H1 (cell line): Measurements from ENCODE around the gene PLD5. TPM values are rescaled to one million over a fixed set of nuclear protein-coding genes. Genes with fewer than 3 reads are reported as not detected.

Source experiments
- CEBPB ChIP-seq: IDR thresholded peaks from 2 replicates; pipeline ENCODE4 v1.6.1; 2012; ENCODE audit warnings: low read depth, low read length
- CHD1 ChIP-seq: IDR thresholded peaks from 2 replicates; pipeline ENCODE4 v1.6.1; 2012; ENCODE audit warnings: low read depth, low read length, improper control_type of control experiment
- E2F6 ChIP-seq: IDR thresholded peaks from 2 replicates; pipeline ENCODE4 v1.6.1; 2012; ENCODE audit warnings: inconsistent platforms
- HDAC2 ChIP-seq, 2 experiments: fragments of 300-600 bp in 1 of 2; sonication (generic) in 1 of 2; IDR thresholded peaks; 2 replicates each; pipeline ENCODE4 v1.6.1; 2011 to 2012; ENCODE audit warnings: low read depth in 2 of 2, low read length in 2 of 2, mild to moderate bottlenecking in 2 of 2, moderate library complexity in 2 of 2, borderline replicate concordance in 1 of 2, inconsistent platforms in 1 of 2
- POU5F1 ChIP-seq: IDR thresholded peaks from 2 replicates; pipeline ENCODE4 v1.6.1; 2011; ENCODE audit warnings: low read depth, mild to moderate bottlenecking, low read length, moderate library complexity
- TAF7 ChIP-seq: optimal IDR thresholded peaks from 2 replicates; pipeline ENCODE3; 2011; ENCODE audit warnings: low read depth, mild to moderate bottlenecking, inconsistent platforms, low read length, moderate library complexity, borderline replicate concordance
- polyA plus RNA-seq, 7 experiments: library from polyadenylated mRNA; depleted of rRNA in 3 of 7; stranded (reverse) in 5 of 7; unstranded in 2 of 7; fragments of >200 nt in 5 of 7; fragments of 200-250 nt in 2 of 7; gene quantifications; 1 replicate in 5 of 7; 2 replicates in 1 of 7; 4 replicates in 1 of 7; pipeline versions ENCODE4 v1.2.1 to v1.2.3, GENCODE V29; 2011 to 2013; ENCODE audit warnings: missing spikeins in 2 of 7, mixed read lengths in 2 of 7
- total RNA-seq: library from RNA; stranded (reverse); fragmentation: NEBNext Ultra II Directional; extraction: Animal tissue kit (Norgen Biotek cat#: 25700); gene quantifications from 2 replicates; pipeline ENCODE4 v1.2.1, GENCODE V29; 2021
- TF ChIP-seq, protein P1 (sequence below): fragments of 300-600 bp; sonication (generic); IDR thresholded peaks from 2 replicates; pipeline ENCODE4 v1.7.1; 2012; ENCODE audit warnings: low read length, moderate library complexity, mild to moderate bottlenecking, inconsistent platforms; ENCODE audit not compliant: insufficient replicate concordance
- TF ChIP-seq, protein P2 (sequence below), 3 experiments: IDR thresholded peaks; 1 replicate in 2 of 3; 2 replicates in 1 of 3; pipeline versions ENCODE4 v1.5.1 to v1.6.1; 2011; ENCODE audit warnings: low read length in 3 of 3, mild to moderate bottlenecking in 3 of 3, inconsistent platforms in 2 of 3, low read depth in 1 of 3, moderate library complexity in 1 of 3; ENCODE audit not compliant: insufficient read depth in 1 of 3; ENCODE audit errors: control extremely low read depth in 1 of 3

PLD5 gene
- total and polyA plus RNA-seq, 2 of the 8 experiments (the other 6 are each of a cell fraction or from before 2014, with no cell fraction given) = 0.86 to 8.5 TPM

DNA sequence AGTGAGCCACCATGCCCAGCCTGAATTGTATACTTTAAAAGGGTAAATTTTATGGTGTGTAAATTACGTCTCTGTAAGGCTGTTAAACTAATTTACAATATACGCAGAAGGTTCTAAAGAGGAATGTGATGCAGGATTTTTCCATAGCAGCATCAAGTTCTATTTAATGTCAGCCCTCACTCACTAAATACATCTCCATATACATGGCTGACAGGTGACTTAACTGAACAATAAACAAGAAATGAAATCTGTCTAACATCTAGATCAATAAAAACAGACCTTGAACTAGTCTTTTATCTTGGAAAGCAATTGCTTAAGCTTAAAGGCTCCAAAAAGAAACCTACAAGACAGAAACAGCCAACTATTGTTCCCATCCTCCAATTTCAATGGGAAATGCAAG lies 404.1 kb downstream of the PLD5 start (continued):
- TF ChIP-seq, protein P1, sequence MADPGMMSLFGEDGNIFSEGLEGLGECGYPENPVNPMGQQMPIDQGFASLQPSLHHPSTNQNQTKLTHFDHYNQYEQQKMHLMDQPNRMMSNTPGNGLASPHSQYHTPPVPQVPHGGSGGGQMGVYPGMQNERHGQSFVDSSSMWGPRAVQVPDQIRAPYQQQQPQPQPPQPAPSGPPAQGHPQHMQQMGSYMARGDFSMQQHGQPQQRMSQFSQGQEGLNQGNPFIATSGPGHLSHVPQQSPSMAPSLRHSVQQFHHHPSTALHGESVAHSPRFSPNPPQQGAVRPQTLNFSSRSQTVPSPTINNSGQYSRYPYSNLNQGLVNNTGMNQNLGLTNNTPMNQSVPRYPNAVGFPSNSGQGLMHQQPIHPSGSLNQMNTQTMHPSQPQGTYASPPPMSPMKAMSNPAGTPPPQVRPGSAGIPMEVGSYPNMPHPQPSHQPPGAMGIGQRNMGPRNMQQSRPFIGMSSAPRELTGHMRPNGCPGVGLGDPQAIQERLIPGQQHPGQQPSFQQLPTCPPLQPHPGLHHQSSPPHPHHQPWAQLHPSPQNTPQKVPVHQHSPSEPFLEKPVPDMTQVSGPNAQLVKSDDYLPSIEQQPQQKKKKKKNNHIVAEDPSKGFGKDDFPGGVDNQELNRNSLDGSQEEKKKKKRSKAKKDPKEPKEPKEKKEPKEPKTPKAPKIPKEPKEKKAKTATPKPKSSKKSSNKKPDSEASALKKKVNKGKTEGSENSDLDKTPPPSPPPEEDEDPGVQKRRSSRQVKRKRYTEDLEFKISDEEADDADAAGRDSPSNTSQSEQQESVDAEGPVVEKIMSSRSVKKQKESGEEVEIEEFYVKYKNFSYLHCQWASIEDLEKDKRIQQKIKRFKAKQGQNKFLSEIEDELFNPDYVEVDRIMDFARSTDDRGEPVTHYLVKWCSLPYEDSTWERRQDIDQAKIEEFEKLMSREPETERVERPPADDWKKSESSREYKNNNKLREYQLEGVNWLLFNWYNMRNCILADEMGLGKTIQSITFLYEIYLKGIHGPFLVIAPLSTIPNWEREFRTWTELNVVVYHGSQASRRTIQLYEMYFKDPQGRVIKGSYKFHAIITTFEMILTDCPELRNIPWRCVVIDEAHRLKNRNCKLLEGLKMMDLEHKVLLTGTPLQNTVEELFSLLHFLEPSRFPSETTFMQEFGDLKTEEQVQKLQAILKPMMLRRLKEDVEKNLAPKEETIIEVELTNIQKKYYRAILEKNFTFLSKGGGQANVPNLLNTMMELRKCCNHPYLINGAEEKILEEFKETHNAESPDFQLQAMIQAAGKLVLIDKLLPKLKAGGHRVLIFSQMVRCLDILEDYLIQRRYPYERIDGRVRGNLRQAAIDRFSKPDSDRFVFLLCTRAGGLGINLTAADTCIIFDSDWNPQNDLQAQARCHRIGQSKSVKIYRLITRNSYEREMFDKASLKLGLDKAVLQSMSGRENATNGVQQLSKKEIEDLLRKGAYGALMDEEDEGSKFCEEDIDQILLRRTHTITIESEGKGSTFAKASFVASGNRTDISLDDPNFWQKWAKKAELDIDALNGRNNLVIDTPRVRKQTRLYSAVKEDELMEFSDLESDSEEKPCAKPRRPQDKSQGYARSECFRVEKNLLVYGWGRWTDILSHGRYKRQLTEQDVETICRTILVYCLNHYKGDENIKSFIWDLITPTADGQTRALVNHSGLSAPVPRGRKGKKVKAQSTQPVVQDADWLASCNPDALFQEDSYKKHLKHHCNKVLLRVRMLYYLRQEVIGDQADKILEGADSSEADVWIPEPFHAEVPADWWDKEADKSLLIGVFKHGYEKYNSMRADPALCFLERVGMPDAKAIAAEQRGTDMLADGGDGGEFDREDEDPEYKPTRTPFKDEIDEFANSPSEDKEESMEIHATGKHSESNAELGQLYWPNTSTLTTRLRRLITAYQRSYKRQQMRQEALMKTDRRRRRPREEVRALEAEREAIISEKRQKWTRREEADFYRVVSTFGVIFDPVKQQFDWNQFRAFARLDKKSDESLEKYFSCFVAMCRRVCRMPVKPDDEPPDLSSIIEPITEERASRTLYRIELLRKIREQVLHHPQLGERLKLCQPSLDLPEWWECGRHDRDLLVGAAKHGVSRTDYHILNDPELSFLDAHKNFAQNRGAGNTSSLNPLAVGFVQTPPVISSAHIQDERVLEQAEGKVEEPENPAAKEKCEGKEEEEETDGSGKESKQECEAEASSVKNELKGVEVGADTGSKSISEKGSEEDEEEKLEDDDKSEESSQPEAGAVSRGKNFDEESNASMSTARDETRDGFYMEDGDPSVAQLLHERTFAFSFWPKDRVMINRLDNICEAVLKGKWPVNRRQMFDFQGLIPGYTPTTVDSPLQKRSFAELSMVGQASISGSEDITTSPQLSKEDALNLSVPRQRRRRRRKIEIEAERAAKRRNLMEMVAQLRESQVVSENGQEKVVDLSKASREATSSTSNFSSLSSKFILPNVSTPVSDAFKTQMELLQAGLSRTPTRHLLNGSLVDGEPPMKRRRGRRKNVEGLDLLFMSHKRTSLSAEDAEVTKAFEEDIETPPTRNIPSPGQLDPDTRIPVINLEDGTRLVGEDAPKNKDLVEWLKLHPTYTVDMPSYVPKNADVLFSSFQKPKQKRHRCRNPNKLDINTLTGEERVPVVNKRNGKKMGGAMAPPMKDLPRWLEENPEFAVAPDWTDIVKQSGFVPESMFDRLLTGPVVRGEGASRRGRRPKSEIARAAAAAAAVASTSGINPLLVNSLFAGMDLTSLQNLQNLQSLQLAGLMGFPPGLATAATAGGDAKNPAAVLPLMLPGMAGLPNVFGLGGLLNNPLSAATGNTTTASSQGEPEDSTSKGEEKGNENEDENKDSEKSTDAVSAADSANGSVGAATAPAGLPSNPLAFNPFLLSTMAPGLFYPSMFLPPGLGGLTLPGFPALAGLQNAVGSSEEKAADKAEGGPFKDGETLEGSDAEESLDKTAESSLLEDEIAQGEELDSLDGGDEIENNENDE = no peak
- no peak for TF ChIP-seq E2F6
- TF ChIP-seq TAF7 = no peak
- TF ChIP-seq CHD1 = no peak
- TF ChIP-seq HDAC2 (IDR thresholded peaks at IDR 0.05; ENCODE audit: borderline replicate concordance in 1 of 2, low read depth in 2 of 2, low read length in 2 of 2) = no peak
- TF ChIP-seq, protein P2, sequence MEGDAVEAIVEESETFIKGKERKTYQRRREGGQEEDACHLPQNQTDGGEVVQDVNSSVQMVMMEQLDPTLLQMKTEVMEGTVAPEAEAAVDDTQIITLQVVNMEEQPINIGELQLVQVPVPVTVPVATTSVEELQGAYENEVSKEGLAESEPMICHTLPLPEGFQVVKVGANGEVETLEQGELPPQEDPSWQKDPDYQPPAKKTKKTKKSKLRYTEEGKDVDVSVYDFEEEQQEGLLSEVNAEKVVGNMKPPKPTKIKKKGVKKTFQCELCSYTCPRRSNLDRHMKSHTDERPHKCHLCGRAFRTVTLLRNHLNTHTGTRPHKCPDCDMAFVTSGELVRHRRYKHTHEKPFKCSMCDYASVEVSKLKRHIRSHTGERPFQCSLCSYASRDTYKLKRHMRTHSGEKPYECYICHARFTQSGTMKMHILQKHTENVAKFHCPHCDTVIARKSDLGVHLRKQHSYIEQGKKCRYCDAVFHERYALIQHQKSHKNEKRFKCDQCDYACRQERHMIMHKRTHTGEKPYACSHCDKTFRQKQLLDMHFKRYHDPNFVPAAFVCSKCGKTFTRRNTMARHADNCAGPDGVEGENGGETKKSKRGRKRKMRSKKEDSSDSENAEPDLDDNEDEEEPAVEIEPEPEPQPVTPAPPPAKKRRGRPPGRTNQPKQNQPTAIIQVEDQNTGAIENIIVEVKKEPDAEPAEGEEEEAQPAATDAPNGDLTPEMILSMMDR (IDR thresholded peaks at IDR 0.05; ENCODE audit: control extremely low read depth in 1 of 3, insufficient read depth in 1 of 3, low read depth in 1 of 3, low read length in 3 of 3) = no peak
- no peak for TF ChIP-seq CEBPB
- no peak for TF ChIP-seq POU5F1
